ENCODE measurements around the gene SOX4. TPM values are rescaled to one million over a fixed set of nuclear protein-coding genes. Genes with fewer than 3 reads are reported as not detected.

Gene SOX4
- total RNA-seq, 4 donors from 2014 or later = 11.4 to 28.7 (median 13.6) TPM

GRCh38 chr6:21597801-21598673 lies 4.5 kb downstream of the SOX4 start:
- 22 to 28% methylated on average over 14 of the region's 14 CpGs for WGBS, 2 donors
- TF ChIP-seq, protein P1, sequence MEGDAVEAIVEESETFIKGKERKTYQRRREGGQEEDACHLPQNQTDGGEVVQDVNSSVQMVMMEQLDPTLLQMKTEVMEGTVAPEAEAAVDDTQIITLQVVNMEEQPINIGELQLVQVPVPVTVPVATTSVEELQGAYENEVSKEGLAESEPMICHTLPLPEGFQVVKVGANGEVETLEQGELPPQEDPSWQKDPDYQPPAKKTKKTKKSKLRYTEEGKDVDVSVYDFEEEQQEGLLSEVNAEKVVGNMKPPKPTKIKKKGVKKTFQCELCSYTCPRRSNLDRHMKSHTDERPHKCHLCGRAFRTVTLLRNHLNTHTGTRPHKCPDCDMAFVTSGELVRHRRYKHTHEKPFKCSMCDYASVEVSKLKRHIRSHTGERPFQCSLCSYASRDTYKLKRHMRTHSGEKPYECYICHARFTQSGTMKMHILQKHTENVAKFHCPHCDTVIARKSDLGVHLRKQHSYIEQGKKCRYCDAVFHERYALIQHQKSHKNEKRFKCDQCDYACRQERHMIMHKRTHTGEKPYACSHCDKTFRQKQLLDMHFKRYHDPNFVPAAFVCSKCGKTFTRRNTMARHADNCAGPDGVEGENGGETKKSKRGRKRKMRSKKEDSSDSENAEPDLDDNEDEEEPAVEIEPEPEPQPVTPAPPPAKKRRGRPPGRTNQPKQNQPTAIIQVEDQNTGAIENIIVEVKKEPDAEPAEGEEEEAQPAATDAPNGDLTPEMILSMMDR (IDR thresholded peaks at IDR 0.05) = no peak
- TF ChIP-seq POLR2A (IDR thresholded peaks at IDR 0.05) = no peak
- no peak for DNase-seq (ENCODE audit: low spot score in 2 of 2)
- intact Hi-C loops (cut with DNase I; ENCODE audit: low total_unique reads) = no loop called here
- peak overlapping the region; percentile 5 for H3K4me3 ChIP-seq (ENCODE audit: low read depth, poor library complexity, severe bottlenecking)

DNA sequence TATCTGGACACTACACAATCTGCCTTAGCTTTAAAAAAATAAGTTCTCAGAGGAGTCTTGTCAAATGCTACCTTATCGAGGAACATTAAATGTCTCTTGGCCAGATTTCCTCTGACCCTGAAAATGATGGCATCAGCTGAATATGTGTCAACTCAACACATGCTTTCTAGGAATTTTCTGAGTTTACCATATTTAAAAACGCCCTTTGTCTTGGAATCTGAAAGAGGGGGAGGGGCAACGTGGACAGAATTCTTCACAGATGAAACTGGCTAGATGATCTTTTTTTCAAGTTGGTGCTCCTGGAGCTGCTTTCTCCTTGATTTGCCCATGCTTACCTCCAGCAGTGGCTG lies 5.1 kb downstream of the SOX4 start:
- 20 to 25% methylated on average over 3 of the region's 3 CpGs for WGBS, 2 donors
- H3K4me3 ChIP-seq (ENCODE audit: low read depth, poor library complexity, severe bottlenecking) = no peak overlapping the region
- no peak for DNase-seq (ENCODE audit: low spot score in 2 of 2)
- TF ChIP-seq POLR2A (IDR thresholded peaks at IDR 0.05) = no peak
- TF ChIP-seq, protein P1 (IDR thresholded peaks at IDR 0.05) = no peak
- intact Hi-C loops (cut with DNase I; ENCODE audit: low total_unique reads) = no loop called here

- DNase-seq (ENCODE audit: low spot score in 2 of 2) = no peak
- 50 to 60% methylated on average over 3 of the region's 3 CpGs for WGBS, 2 donors
- intact Hi-C loops (cut with DNase I; ENCODE audit: low total_unique reads) = no loop called here
- no peak for TF ChIP-seq POLR2A (IDR thresholded peaks at IDR 0.05)
- TF ChIP-seq, protein P1 (IDR thresholded peaks at IDR 0.05) = no peak
- no peak overlapping the region for H3K4me3 ChIP-seq (ENCODE audit: low read depth, poor library complexity, severe bottlenecking)
Measured at GRCh38 chr6:21599051-21599696, 5.6 kb downstream of the SOX4 start.

DNA sequence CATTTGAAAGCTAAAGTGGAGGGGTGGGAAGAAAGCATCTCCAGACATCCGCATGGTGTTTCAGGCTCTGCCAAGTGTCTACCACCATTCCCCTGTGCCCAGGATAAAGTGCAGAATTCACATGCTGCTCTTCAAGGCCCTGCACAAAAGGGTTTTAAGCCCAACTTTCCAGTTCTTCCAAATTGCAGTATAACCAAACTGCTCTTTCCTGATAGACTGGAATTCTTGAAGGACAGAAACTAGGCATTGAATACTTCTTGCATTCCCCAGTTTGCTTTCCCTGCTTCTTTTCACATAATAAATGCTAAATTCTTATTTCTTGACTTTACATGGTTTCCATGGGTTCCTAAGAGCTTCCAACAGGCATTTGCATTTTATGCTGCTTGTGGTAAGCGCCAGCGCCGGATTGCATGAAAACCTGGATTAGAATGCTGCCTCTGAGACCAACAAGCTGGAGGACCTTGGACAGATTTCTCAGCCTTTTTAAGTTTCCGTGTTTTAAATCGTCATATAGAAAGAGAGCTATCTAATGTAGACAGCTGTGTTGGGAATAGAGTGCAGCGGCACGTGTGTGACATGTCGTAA lies 7.9 kb downstream of the SOX4 start:
- 95 to 98% methylated on average over 9 of the region's 9 CpGs for WGBS, 2 donors
- H3K4me3 ChIP-seq (ENCODE audit: low read depth, poor library complexity, severe bottlenecking) = no peak overlapping the region
- intact Hi-C loops (cut with DNase I; ENCODE audit: low total_unique reads) = loop anchor here (5.0 kb wide), 1 partner anchor 729 kb away; no protein-coding TSS in a partner anchor
- DNase-seq (ENCODE audit: low spot score in 2 of 2) = no peak
- TF ChIP-seq, protein P1 (IDR thresholded peaks at IDR 0.05) = no peak
- TF ChIP-seq POLR2A (IDR thresholded peaks at IDR 0.05) = no peak

DNA sequence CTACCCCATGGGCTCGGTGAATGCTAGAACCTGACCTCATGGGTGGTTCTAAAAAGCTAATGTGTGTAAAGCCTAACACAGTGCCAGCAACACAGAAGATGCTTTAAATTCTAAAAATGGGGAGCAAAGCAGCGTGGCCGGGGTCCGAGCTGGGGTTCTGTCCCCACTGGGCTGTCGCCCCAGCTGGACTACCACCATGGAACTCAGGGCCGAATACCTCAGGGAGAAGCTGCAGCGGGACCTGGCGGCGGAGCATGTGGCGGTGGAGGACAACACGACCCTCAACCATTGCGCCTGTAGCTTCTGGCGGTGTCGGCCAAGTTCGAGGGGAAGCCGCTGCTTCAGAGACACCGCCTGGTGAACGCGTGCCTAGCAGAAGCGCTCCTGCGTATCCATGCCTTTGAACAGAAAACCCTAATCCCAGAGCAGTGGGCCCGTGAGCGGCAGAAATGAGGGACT lies 8.4 kb downstream of the SOX4 start:
- TF ChIP-seq POLR2A (IDR thresholded peaks at IDR 0.05) = no peak
- TF ChIP-seq, protein P1 (IDR thresholded peaks at IDR 0.05) = no peak
- DNase-seq (ENCODE audit: low spot score in 2 of 2) = no peak

More for the DNA sequence above, 8.4 kb downstream of the SOX4 start:
- no peak overlapping the region for H3K4me3 ChIP-seq (ENCODE audit: low read depth, poor library complexity, severe bottlenecking)
- 99% methylated on average over 23 of the region's 23 CpGs for WGBS, 2 donors
- intact Hi-C loops (cut with DNase I; ENCODE audit: low total_unique reads) = loop anchor here (5.0 kb wide), 1 partner anchor 730 kb away; no protein-coding TSS in a partner anchor

All from lower leg skin (tissue), 4 donors.